EH (cell line): ENCODE results near the gene SYTL5.

Experiments
- DNase-seq: peaks from one replicate; pipeline ENCODE4 v3.0.0-alpha.2; 2015; ENCODE audit warnings: low read depth

SYTL5 gene

GRCh38 chrX:38028300-38028699 is 21.9 kb downstream of the SYTL5 start:
- no peak for DNase-seq

GRCh38 chrX:38036466-38036865 is 30.1 kb downstream of the SYTL5 start:
- DNase-seq = no peak

- DNase-seq = no peak
Observed at GRCh38 chrX:38038501-38038900, 32.1 kb downstream of the SYTL5 start.

GRCh38 chrX:38041237-38041636 is 34.9 kb downstream of the SYTL5 start:
- no peak for DNase-seq

GRCh38 chrX:38044701-38045100 is 38.3 kb downstream of the SYTL5 start:
- DNase-seq = no peak

GRCh38 chrX:38045538-38046096 is 39.3 kb downstream of the SYTL5 start:
- no peak for DNase-seq

- no peak for DNase-seq
Observed at GRCh38 chrX:38048886-38049285, 42.5 kb downstream of the SYTL5 start.

GRCh38 chrX:38050806-38051205 is 44.5 kb downstream of the SYTL5 start:
- no peak for DNase-seq

GRCh38 chrX:38052096-38052495 is 45.7 kb downstream of the SYTL5 start:
- peak; percentile 77 for DNase-seq

- DNase-seq = peak; percentile 36
Observed at GRCh38 chrX:38055170-38055847, 49.0 kb downstream of the SYTL5 start.

GRCh38 chrX:38060331-38060878 is 54.1 kb downstream of the SYTL5 start:
- no peak for DNase-seq

- DNase-seq = peak; percentile 30
Observed at GRCh38 chrX:38061335-38061734, 55.0 kb downstream of the SYTL5 start.

GRCh38 chrX:38066934-38067333 is 60.6 kb downstream of the SYTL5 start:
- no peak for DNase-seq

- no peak for DNase-seq
Observed at GRCh38 chrX:38069273-38069672, 62.9 kb downstream of the SYTL5 start.

GRCh38 chrX:38069991-38070390 is 63.6 kb downstream of the SYTL5 start:
- DNase-seq = no peak

- no peak for DNase-seq
Observed at GRCh38 chrX:38079463-38079862, 73.1 kb downstream of the SYTL5 start.

- DNase-seq = no peak
Observed at GRCh38 chrX:38080808-38081207, 74.5 kb downstream of the SYTL5 start.

GRCh38 chrX:38081909-38082308 is 75.6 kb downstream of the SYTL5 start:
- DNase-seq = no peak

GRCh38 chrX:38082309-38082708 is 76.0 kb downstream of the SYTL5 start:
- no peak for DNase-seq

GRCh38 chrX:38085813-38086212 is 79.5 kb downstream of the SYTL5 start:
- no peak for DNase-seq

GRCh38 chrX:38086451-38087215 is 80.3 kb downstream of the SYTL5 start:
- DNase-seq = no peak

GRCh38 chrX:38087594-38087993 is 81.2 kb downstream of the SYTL5 start:
- no peak for DNase-seq
